CD14-positive monocyte (primary cell): ENCODE data around the gene ZNF385A. TPM values are rescaled to one million over a fixed set of nuclear protein-coding genes. Genes with fewer than 3 reads are reported as not detected.

Experiments used
- DNase-seq, 3 donors: peaks; one replicate each; pipeline ENCODE4 v3.0.0-alpha.2; 2011 to 2022
- H2AFZ ChIP-seq: 2 replicates; pipeline ENCODE4 v1.6.0; 2012; ENCODE audit warnings: mild to moderate bottlenecking, low read depth, low read length, inconsistent platforms; ENCODE audit not compliant: insufficient read depth, poor library complexity, severe bottlenecking
- H3K27ac ChIP-seq, 2 donors: 1 replicate in 1 of 2; 2 replicates in 1 of 2; pipeline ENCODE4 v1.5.1; 2012 to 2013; ENCODE audit warnings: low read length in 2 of 2, control low read depth in 1 of 2, inconsistent platforms in 1 of 2, low read depth in 1 of 2, mild to moderate bottlenecking in 1 of 2
- H3K27me3 ChIP-seq, 2 donors: one replicate each; pipeline versions ENCODE4 v1.6.0 to v1.6.1; 2011 to 2013; ENCODE audit warnings: low read length in 2 of 2; ENCODE audit not compliant: control insufficient read depth in 2 of 2, insufficient read depth in 2 of 2
- H3K36me3 ChIP-seq, 2 donors: replicated peaks in 1 of 2; 1 replicate in 1 of 2; 2 replicates in 1 of 2; pipeline versions ENCODE4 v1.5.1 to v1.6.1; 2012 to 2013; ENCODE audit warnings: low read length in 2 of 2, control low read depth in 1 of 2, inconsistent platforms in 1 of 2, mild to moderate bottlenecking in 1 of 2; ENCODE audit not compliant: insufficient read depth in 2 of 2, control insufficient read depth in 1 of 2
- H3K4me1 ChIP-seq, 2 donors: 1 replicate in 1 of 2; 2 replicates in 1 of 2; pipeline versions ENCODE4 v1.5.1 to v1.6.1; 2012 to 2013; ENCODE audit warnings: low read length in 2 of 2, control low read depth in 1 of 2, inconsistent platforms in 1 of 2, mild to moderate bottlenecking in 1 of 2, moderate library complexity in 1 of 2; ENCODE audit not compliant: insufficient read depth in 2 of 2, control insufficient read depth in 1 of 2
- H3K4me2 ChIP-seq: replicated peaks from 2 replicates; pipeline ENCODE3; 2012; ENCODE audit warnings: low read length, moderate library complexity, mild to moderate bottlenecking; ENCODE audit not compliant: poor library complexity, severe bottlenecking; ENCODE audit errors: extremely low read depth
- H3K4me3 ChIP-seq, 3 experiments: fragments of 200-600 bp in 1 of 3; sonication (generic) in 1 of 3; replicated peaks in 1 of 3; 1 replicate in 2 of 3; 2 replicates in 1 of 3; pipeline ENCODE4 v1.5.1; 2011 to 2013; ENCODE audit warnings: low read length in 3 of 3, mild to moderate bottlenecking in 3 of 3, control low read depth in 2 of 3, low read depth in 2 of 3, inconsistent platforms in 1 of 3, moderate library complexity in 1 of 3
- H3K79me2 ChIP-seq: 2 replicates; pipeline ENCODE4 v1.6.0; 2012; ENCODE audit warnings: mild to moderate bottlenecking, control low read depth, inconsistent platforms, low read length, moderate library complexity; ENCODE audit not compliant: insufficient read depth
- H3K9ac ChIP-seq: 2 replicates; pipeline ENCODE4 v1.6.0; 2017; ENCODE audit warnings: low read length, mild to moderate bottlenecking; ENCODE audit not compliant: insufficient read depth, poor library complexity, severe bottlenecking
- H3K9me3 ChIP-seq, 2 donors: replicated peaks in 1 of 2; 1 replicate in 1 of 2; 2 replicates in 1 of 2; pipeline versions ENCODE4 v1.5.1 to v1.6.1; 2012 to 2013; ENCODE audit warnings: low read length in 2 of 2, control low read depth in 1 of 2; ENCODE audit not compliant: control insufficient read depth in 1 of 2, insufficient read depth in 1 of 2
- H4K20me1 ChIP-seq: 2 replicates; pipeline ENCODE4 v1.6.0; 2012; ENCODE audit warnings: mild to moderate bottlenecking, low read length, control low read depth, moderate library complexity; ENCODE audit not compliant: insufficient read depth
- H3K27ac Mint-ChIP-seq, 7 donors: one replicate each; pipeline ENCODE4 v1.8.0; 2020; ENCODE audit warnings: mild to moderate bottlenecking in 7 of 7, mixed read lengths in 7 of 7, moderate library complexity in 6 of 7, inconsistent platforms in 2 of 7
- H3K27me3 Mint-ChIP-seq, 3 donors: one replicate each; pipeline ENCODE4 v1.8.0; 2021 to 2022; ENCODE audit warnings: low read depth in 3 of 3, mild to moderate bottlenecking in 3 of 3, mixed read lengths in 3 of 3, moderate library complexity in 3 of 3, inconsistent platforms in 1 of 3
- H3K36me3 Mint-ChIP-seq, 2 donors: one replicate each; pipeline ENCODE4 v1.8.0; 2020; ENCODE audit warnings: mixed read lengths in 2 of 2, inconsistent platforms in 1 of 2, mild to moderate bottlenecking in 1 of 2
- H3K4me1 Mint-ChIP-seq: one replicate; pipeline ENCODE4 v1.8.0; 2020; ENCODE audit warnings: mild to moderate bottlenecking, mixed read lengths
- H3K4me3 Mint-ChIP-seq, 2 donors: one replicate each; pipeline ENCODE4 v1.8.0; 2020; ENCODE audit warnings: mild to moderate bottlenecking in 2 of 2, mixed read lengths in 2 of 2, moderate library complexity in 1 of 2
- H3K9me3 Mint-ChIP-seq, 7 donors: one replicate each; pipeline ENCODE4 v1.8.0; 2020 to 2022; ENCODE audit warnings: mixed read lengths in 7 of 7, mild to moderate bottlenecking in 6 of 7, moderate library complexity in 6 of 7, inconsistent platforms in 2 of 7
- CTCF ChIP-seq: fragments of 200-600 bp; IDR thresholded peaks from one replicate; pipeline ENCODE4 v1.8.0; 2022; ENCODE audit warnings: antibody characterized with exemption, mild to moderate bottlenecking
- WGBS: methylation state at CpG from one replicate; pipeline ENCODE4 v1.1.5; 2013; ENCODE audit warnings: missing lambda C conversion rate; ENCODE audit not compliant: insufficient coverage; 5-methylcytosine and 5-hydroxymethylcytosine counted together
- intact Hi-C, 2 donors: fragments of 100-400 bp; cut with micrococcal nuclease; formaldehyde crosslinking; loops; one replicate each; pipeline versions ENCODE4 v1.15.0 to v1.15.1; 2023
- polyA plus RNA-seq, 3 donors: library from polyadenylated mRNA; depleted of rRNA in 1 of 3; unstranded in 2 of 3; stranded (reverse) in 1 of 3; fragments of 300-500 nt in 2 of 3; fragments of >200 nt in 1 of 3; fragmentation: Illumina TruSeq in 2 of 3; gene quantifications; 1 replicate in 2 of 3; 2 replicates in 1 of 3; pipeline ENCODE4 v1.2.3, GENCODE V29; 2012 to 2021
- small RNA-seq: library from RNA; depleted of rRNA; stranded (forward); fragments of <200 nt; gene quantifications from one replicate; pipeline ENCODE3, GENCODE V24; 2012; ENCODE audit warnings: low read depth; ENCODE audit not compliant: insufficient read length

ZNF385A gene
- polyA plus RNA-seq, 3 donors, result 53.9 to 97.6 (median 78.3) TPM

GRCh38 chr12:54324617-54325441 is 59.7 kb downstream of the ZNF385A start, which contains the start of gene COPZ1:
TSS of gene COPZ1 (plus strand) at chr12:54325131. CDS start at chr12:54325164, 33 bp downstream.
- H3K27ac Mint-ChIP-seq, result peak within 1 kb of the TSS; percentile 98 to 99 (median 99)
- intact Hi-C loops, result loop anchor here (5.0 to 10.0 kb wide), 2 partner anchors 42 to 50 kb away; no protein-coding TSS in a partner anchor
- H3K4me2 ChIP-seq, result peak within 1 kb of the TSS; percentile 80
- H3K4me1 ChIP-seq, result peaks cover 49 to 68% of the 10 kb centered on the region in 2 donors
- peaks cover 57% of the 10 kb centered on the region for H3K4me1 Mint-ChIP-seq
- H3K9me3 Mint-ChIP-seq, result no peaks in the 10 kb centered on the region
- H3K9me3 ChIP-seq, result no peaks in the 10 kb centered on the region
- H2AFZ ChIP-seq, result peak within 1 kb of the TSS; percentile 83
- peak within 1 kb of the TSS; percentile 67 to 86 for H3K27ac ChIP-seq
- peaks cover 0 to 4% of the 10 kb centered on the region in 2 donors for H3K36me3 Mint-ChIP-seq
- no peaks in the 10 kb centered on the region for H4K20me1 ChIP-seq
- H3K27me3 Mint-ChIP-seq, result no peaks in the 10 kb centered on the region
- H3K4me3 Mint-ChIP-seq, result peak within 1 kb of the TSS; percentile 95 to 99
- H3K27me3 ChIP-seq, result no peaks in the 10 kb centered on the region
- WGBS, result under 1% methylated on average over 25 of the region's 34 CpGs
- H3K36me3 ChIP-seq, result no peaks in the 10 kb centered on the region
- DNase-seq, result peak; percentile 98 to 99 (median 99)
- H3K4me3 ChIP-seq, result peak within 1 kb of the TSS; percentile 50 to 96 (median 79)
- peaks cover 53% of the 10 kb centered on the region for H3K79me2 ChIP-seq
- peak; percentile 87 for TF ChIP-seq CTCF
- peak within 1 kb of the TSS; percentile 73 for H3K9ac ChIP-seq

GRCh38 chr12:54321363-54321762 is 63.2 kb downstream of the ZNF385A start:
- H3K27me3 Mint-ChIP-seq, result no peaks in the 10 kb centered on the region
- Histone ChIP-seq H4K20me1 (no peaks in the 10 kb centered on the region), H3K36me3 (no peaks in the 10 kb centered on the region), H3K27ac (peak overlapping the region in 1 of 2 donors; percentile 20), H2AFZ (no peak overlapping the region), H3K4me3 (no peak overlapping the region), H3K4me1 (peaks cover 41 to 50% of the 10 kb centered on the region in 2 donors), H3K27me3 (no peaks in the 10 kb centered on the region), H3K9ac (no peak overlapping the region), H3K4me2 (no peak overlapping the region), H3K79me2 (peaks cover 24% of the 10 kb centered on the region), H3K9me3 (no peaks in the 10 kb centered on the region)
- no peak overlapping the region for H3K4me3 Mint-ChIP-seq
- intact Hi-C loops, result loop anchor here in 1 of 2 donors (10.0 kb wide), 1 partner anchor 47 kb away; no protein-coding TSS in a partner anchor
- H3K4me1 Mint-ChIP-seq, result peaks cover 42% of the 10 kb centered on the region
- H3K27ac Mint-ChIP-seq, result no peak overlapping the region
- WGBS, result 100% methylated on average over 4 of the region's 5 CpGs
- TF ChIP-seq CTCF, result no peak
- no peak for DNase-seq
- no peaks in the 10 kb centered on the region for H3K36me3 Mint-ChIP-seq
- H3K9me3 Mint-ChIP-seq, result no peaks in the 10 kb centered on the region

Small RNA genes within 50 kb of the gene (small RNA-seq; reads per million reads assigned to genes)
- gene MIR148B (186 reads per million, percentile 97 among the genes with 10 or more reads in this experiment), gene RN7SL744P (not detected)

Other genes starting within 250 kb of the ZNF385A start
- 10 to 100 TPM; 22.2 to 50.8 (median 46.8) TPM for gene SMUG1, start 195.7 kb downstream of the ZNF385A start, polyA plus RNA-seq
- gene CBX5, start 104.6 kb downstream of the ZNF385A start, polyA plus RNA-seq, result 1 to 10 TPM; 2.9 to 5.4 (median 4.8) TPM
- 1,000 to 10,000 TPM in 1 of 3 donors, 100 to 1,000 TPM in 2; 266 to 1,181 (median 308) TPM for gene HNRNPA1, start 104.0 kb downstream of the ZNF385A start, polyA plus RNA-seq
- 100 to 1,000 TPM in 1 of 3 donors, 10 to 100 TPM in 2; 79.5 to 157 (median 95.6) TPM for gene NFE2, start 83.7 kb downstream of the ZNF385A start, polyA plus RNA-seq
- gene COPZ1, start 59.6 kb downstream of the ZNF385A start, polyA plus RNA-seq, result 100 to 1,000 TPM in 2 of 3 donors, 10 to 100 TPM in 1; 78.9 to 190 (median 176) TPM
- 10 to 100 TPM in 1 of 3 donors, 1 to 10 TPM in 2; 2.4 to 14.2 (median 5.6) TPM for gene GPR84, start 20.2 kb downstream of the ZNF385A start, polyA plus RNA-seq
- gene ITGA5, start 34.5 kb upstream of the ZNF385A start, polyA plus RNA-seq, result 100 to 1,000 TPM in 1 of 3 donors, 10 to 100 TPM in 2; 85.5 to 142 (median 99.4) TPM
- gene GTSF1, start 88.9 kb upstream of the ZNF385A start, polyA plus RNA-seq, result 1 to 10 TPM; 2.6 to 5.8 (median 3.1) TPM
- gene NCKAP1L, start 113.0 kb upstream of the ZNF385A start, polyA plus RNA-seq, result 100 to 1,000 TPM; 105 to 188 (median 160) TPM
- gene PDE1B, start 164.9 kb upstream of the ZNF385A start, polyA plus RNA-seq, result 10 to 100 TPM in 1 of 3 donors, under 1 TPM in 2; 0.57 to 17.5 (median 0.82) TPM
- gene PPP1R1A, start 203.9 kb upstream of the ZNF385A start, polyA plus RNA-seq, result not detected